Activated T-cell treated with anti-CD3 and anti-CD28 coated beads for 24 hours (primary cell): ENCODE results near the gene FOXJ3.
A peak's percentile ranks its signal among the peaks of the same experiment; 100 is the strongest.

Source experiments
- DNase-seq: peaks from one replicate; pipeline ENCODE4 v3.0.0-alpha.2; 2020; ENCODE audit warnings: low read depth

Gene FOXJ3

GRCh38 chr1:42335050-42335808 lies at the start of gene FOXJ3:
Gene FOXJ3 (minus strand): TSS chr1:42335235. CDS start chr1:42311093, 24,142 bp downstream.
- DNase-seq = peak; percentile 91

DNA sequence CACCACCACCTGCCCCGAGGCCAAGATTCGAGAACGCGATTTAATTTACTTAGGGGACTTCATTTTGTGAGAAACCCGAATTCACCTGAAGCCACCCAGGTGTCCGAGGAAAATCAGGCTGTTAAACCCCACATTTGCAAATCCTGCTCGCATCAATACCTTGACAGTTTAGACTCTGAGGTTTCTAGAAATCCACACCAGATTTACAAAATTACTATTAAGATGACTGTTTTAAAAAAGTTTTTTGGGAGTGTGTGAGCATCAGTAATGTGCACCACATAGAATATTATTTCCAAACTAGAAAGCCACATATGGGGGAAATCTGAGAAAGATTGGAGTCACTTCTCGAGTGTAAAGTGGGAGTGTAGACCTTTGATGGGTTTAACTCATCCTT lies 46.2 kb upstream of the FOXJ3 start:
- no peak for DNase-seq

- peak; percentile 30 for DNase-seq
Measured at GRCh38 chr1:42380586-42381279, 45.7 kb upstream of the FOXJ3 start, which contains the start of gene RIMKLA. Gene RIMKLA (plus strand): TSS chr1:42380792. CDS start chr1:42380935, 143 bp downstream.

DNA sequence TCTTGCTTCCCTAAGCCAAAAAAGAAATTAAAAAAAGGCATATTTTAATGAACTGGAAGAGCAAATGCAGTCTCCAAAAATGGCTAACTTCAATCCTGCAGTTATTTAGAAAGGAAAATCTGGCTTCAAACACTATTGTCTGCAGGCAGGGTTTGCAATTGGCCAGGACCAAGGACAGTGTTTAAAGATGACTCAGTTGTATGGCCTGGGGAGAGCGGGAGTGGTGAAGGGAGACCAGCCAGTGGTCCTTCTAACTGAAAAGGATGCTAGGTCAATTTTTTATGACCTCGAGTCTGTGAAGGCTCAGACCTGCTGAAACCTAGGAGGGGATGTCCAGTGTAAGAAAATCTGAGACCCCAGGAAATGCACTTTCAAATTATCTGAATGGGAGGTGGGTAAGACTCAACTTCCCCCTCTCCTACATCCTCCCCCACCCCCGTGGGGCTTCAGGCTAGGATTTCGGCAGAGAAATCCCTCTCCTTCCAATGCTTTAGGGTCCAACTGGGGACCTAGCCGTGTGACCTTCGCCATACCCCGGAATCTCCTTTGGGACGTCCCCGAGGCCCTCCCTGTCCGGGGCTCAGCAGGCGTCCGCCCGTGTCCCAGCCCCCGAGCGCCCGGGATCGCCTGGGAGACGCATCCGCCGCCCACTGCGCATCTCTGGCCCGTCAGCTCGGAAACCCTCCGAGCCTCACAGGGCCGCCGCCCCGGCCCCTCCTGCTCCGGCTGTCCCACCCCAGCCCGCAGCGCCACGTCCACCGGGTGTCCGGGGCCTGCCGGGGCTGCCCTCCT lies 45.0 kb upstream of the FOXJ3 start:
- DNase-seq = no peak

- DNase-seq = no peak
Measured at GRCh38 chr1:42372796-42373195, 37.8 kb upstream of the FOXJ3 start.

GRCh38 chr1:42370876-42371549 lies 36.0 kb upstream of the FOXJ3 start:
- DNase-seq = no peak

DNA sequence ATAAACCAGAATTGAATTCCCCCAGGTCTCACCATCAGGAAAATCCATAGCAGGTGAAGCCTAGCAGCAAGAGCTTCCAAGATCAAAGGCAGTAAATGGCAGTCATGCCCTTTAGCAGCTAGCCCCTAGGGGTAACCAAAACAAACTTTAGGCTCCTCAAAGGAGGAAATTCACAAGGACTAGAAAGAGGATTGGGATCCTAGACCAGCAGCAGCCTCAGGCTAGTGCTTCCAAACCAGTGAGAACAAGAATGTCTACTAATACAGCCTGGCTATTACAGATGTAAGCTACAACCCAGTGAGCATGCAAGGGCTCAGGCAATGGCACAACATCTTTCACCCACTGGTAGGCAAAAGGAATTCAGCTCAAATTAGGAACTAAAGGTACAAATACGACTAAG lies 34.4 kb upstream of the FOXJ3 start:
- no peak for DNase-seq

GRCh38 chr1:42368096-42368795 lies 33.2 kb upstream of the FOXJ3 start:
- no peak for DNase-seq

GRCh38 chr1:42365118-42365517 lies 30.1 kb upstream of the FOXJ3 start:
- no peak for DNase-seq

DNA sequence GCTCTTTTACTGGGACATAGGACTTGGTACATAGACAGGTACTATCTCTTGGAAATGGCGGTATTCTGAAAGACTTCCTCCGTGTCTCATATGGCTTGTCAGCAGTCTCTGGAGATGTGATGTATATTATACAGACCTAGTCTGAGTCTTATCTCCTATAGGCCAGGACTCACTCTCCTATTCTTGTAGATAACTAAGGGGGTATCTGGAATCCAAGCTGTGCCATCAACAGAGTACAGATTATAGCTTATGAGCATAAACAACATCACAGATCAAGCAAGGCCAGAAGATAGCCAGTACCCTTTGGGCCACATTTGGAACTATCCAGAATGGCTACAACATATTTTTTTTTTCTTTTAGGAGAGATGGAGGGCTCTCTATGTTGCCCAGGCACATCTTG lies 29.5 kb upstream of the FOXJ3 start:
- DNase-seq = no peak

- DNase-seq = no peak
Measured at GRCh38 chr1:42364089-42364488, 29.1 kb upstream of the FOXJ3 start.

- no peak for DNase-seq
Measured at GRCh38 chr1:42359466-42359865, 24.4 kb upstream of the FOXJ3 start.

GRCh38 chr1:42358791-42359190 lies 23.8 kb upstream of the FOXJ3 start:
- no peak for DNase-seq

- DNase-seq = no peak
Measured at GRCh38 chr1:42350086-42350485, 15.1 kb upstream of the FOXJ3 start.

GRCh38 chr1:42348498-42348897 lies 13.5 kb upstream of the FOXJ3 start:
- no peak for DNase-seq

DNA sequence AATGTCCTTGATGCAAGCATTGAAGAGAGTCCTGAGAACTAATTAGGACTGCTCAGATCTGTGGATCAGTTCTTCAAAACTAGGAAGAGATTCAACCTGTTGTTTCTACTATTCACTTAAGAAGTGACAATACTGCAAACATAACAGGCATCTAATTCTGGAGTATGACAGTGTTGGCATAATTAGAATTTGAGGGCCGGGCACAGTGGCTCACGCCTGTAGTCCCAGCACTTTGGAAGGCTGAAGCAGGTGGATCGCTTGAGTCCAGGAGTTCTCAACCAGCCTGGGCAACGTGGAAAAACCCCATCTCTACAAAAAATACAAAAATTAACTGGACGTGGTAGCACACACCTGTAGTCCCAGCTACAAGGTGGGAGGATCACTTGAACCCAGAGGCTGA lies 8.0 kb upstream of the FOXJ3 start:
- DNase-seq = no peak

GRCh38 chr1:42340901-42341300 lies 5.9 kb upstream of the FOXJ3 start:
- no peak for DNase-seq

DNA sequence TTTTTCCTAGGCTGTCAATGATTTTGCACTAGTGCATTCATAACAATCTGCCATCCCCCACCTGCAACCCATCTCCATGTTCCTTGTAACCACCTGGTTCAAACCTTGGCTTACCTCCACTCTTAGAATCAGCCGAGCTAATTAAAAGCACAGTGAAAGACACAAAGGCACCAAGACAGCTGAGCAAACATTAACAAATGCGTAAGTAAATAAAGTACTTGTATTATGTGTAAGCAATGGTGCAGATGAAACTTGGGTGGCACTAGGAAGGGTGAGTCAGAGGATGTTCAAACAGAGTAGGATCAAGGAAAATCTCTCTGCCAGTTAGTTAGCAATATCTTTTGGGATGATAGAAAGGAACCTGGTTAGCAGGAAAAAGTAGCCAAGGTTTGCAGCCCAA lies 5.1 kb upstream of the FOXJ3 start:
- no peak for DNase-seq

- no peak for DNase-seq
Measured at GRCh38 chr1:42336978-42337377, 1.9 kb upstream of the FOXJ3 start.

DNA sequence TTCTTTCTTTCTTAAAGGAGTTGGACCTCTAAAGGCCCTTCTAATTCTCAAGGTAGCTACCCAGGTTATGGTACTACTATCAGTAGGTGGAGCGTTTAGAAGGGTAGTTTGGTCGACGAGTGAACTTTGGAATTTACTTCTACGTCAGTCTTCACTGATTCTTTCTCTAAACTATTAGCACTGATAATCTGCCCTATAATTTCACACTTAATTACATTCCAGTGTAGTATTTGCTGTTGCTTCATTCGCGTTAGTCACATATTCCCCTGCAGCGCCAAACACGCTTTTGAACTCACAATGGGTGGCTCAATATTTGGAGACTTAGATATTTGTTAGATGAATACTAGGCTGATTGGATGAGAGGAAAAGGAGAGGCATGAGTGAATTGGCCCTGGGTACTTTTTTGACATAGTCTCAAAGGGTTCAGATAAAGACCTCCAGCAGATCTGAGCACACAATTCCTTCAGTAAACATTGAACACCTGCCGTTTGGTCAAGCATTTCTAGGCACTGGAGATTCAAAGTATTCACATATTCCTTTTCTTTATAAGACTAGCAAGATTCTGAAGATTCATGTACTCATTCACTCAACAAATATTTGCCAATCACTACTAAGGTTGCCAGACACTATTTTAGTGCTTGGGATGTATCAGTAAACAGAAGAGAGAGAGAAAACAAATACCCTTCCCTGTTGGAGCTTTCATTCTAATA lies 929 bp upstream of the FOXJ3 start:
- no peak for DNase-seq
